NCI-H446 (cell line): Measurements from ENCODE around the gene HAND2.

Source experiments
- DNase-seq, 2 experiments: peaks; one replicate each; lab custom pipeline; 2025; lab: John Stamatoyannopoulos, UW

HAND2 gene

GRCh38 chr4:173529477-173530325 lies at the start of gene HAND2:
Gene HAND2 (minus strand): TSS chr4:173530229. CDS start chr4:173529289, 940 bp downstream.
- peak in 1 of 2 experiments; percentile 37 for DNase-seq

GRCh38 chr4:173578956-173579355 lies 48.9 kb upstream of the HAND2 start:
- DNase-seq = no peak

- no peak for DNase-seq
These were observed 47.9 kb upstream of the HAND2 start for GRCh38 chr4:173577963-173578362.

GRCh38 chr4:173575482-173576152 lies 45.6 kb upstream of the HAND2 start:
- DNase-seq = no peak

GRCh38 chr4:173573725-173574124 lies 43.7 kb upstream of the HAND2 start:
- no peak for DNase-seq

GRCh38 chr4:173573286-173573685 lies 43.3 kb upstream of the HAND2 start:
- no peak for DNase-seq

GRCh38 chr4:173572493-173573129 lies 42.6 kb upstream of the HAND2 start:
- DNase-seq = no peak

GRCh38 chr4:173571620-173572019 lies 41.6 kb upstream of the HAND2 start:
- no peak for DNase-seq

GRCh38 chr4:173565281-173565680 lies 35.3 kb upstream of the HAND2 start:
- DNase-seq = no peak

GRCh38 chr4:173564461-173564860 lies 34.4 kb upstream of the HAND2 start:
- no peak for DNase-seq

GRCh38 chr4:173560896-173561295 lies 30.9 kb upstream of the HAND2 start:
- no peak for DNase-seq

- DNase-seq = no peak
These were observed 26.5 kb upstream of the HAND2 start for GRCh38 chr4:173556398-173557131.

GRCh38 chr4:173547889-173548288 lies 17.9 kb upstream of the HAND2 start:
- DNase-seq = no peak

GRCh38 chr4:173546776-173547175 lies 16.7 kb upstream of the HAND2 start:
- no peak for DNase-seq

GRCh38 chr4:173545440-173545839 lies 15.4 kb upstream of the HAND2 start:
- no peak for DNase-seq

- DNase-seq = no peak
These were observed 13.2 kb upstream of the HAND2 start for GRCh38 chr4:173543266-173543665.

- DNase-seq = no peak
These were observed 10.0 kb upstream of the HAND2 start for GRCh38 chr4:173539986-173540385.

- DNase-seq = no peak
These were observed 8.9 kb upstream of the HAND2 start for GRCh38 chr4:173538909-173539445.

GRCh38 chr4:173538148-173538908 lies 8.3 kb upstream of the HAND2 start:
- DNase-seq = peak in 1 of 2 experiments; percentile 16

GRCh38 chr4:173537613-173538147 lies 7.7 kb upstream of the HAND2 start:
- no peak for DNase-seq
